Tibial artery (tissue), 4 donors: Measurements from ENCODE around the gene ARHGAP33.

ENCODE experiments used
- DNase-seq, 2 donors: peaks; one replicate each; pipeline ENCODE4 v3.0.0-alpha.2; 2019
- H3K27ac ChIP-seq, 2 donors: fragments of 200-600 bp; sonication (generic) in 1 of 2; 1 replicate in 1 of 2; 2 replicates in 1 of 2; pipeline ENCODE4 v1.5.1; 2018 to 2019; ENCODE audit warnings: mild to moderate bottlenecking in 1 of 2
- H3K27me3 ChIP-seq, 2 donors: fragments of 200-600 bp; sonication (generic) in 1 of 2; one replicate each; pipeline versions ENCODE4 v1.5.1 to v1.6.0; 2016 to 2019
- H3K36me3 ChIP-seq, 3 donors: fragments of 200-600 bp; sonication (generic) in 2 of 3; one replicate each; pipeline ENCODE4 v1.5.1; 2016 to 2019; ENCODE audit warnings: mild to moderate bottlenecking in 2 of 3
- H3K4me1 ChIP-seq, 4 donors: fragments of 200-600 bp; sonication (generic) in 2 of 4; 1 replicate in 3 of 4; 2 replicates in 1 of 4; pipeline ENCODE4 v1.5.1; 2016 to 2019
- H3K4me3 ChIP-seq, 2 donors: fragments of 200-600 bp; sonication (generic) in 1 of 2; 1 replicate in 1 of 2; 2 replicates in 1 of 2; pipeline ENCODE4 v1.5.1; 2018 to 2019; ENCODE audit warnings: mild to moderate bottlenecking in 2 of 2
- H3K9me3 ChIP-seq, 3 donors: fragments of 200-600 bp; sonication (generic) in 1 of 3; one replicate each; pipeline ENCODE4 v1.5.1; 2016 to 2019
- CTCF ChIP-seq, 2 experiments: fragments of 200-600 bp in 1 of 2; fragments of 450-650 bp in 1 of 2; IDR thresholded peaks; one replicate each; pipeline ENCODE4 v1.5.1; 2017 to 2019; ENCODE audit warnings: antibody characterized with exemption in 2 of 2, mild to moderate bottlenecking in 1 of 2, moderate library complexity in 1 of 2
- intact Hi-C: fragments of 100-400 bp; cut with DNase I; formaldehyde crosslinking; loops from one replicate; pipeline ENCODE4 v1.15.0; 2023; ENCODE audit warnings: low total_unique reads

Gene ARHGAP33

GRCh38 chr19:35775298-35776101 lies at the start of gene ARHGAP33:
Gene ARHGAP33, plus strand, starts transcription at chr19:35775564. Its CDS starts 95 bp downstream, at chr19:35775659.
- peak; percentile 99 for DNase-seq
- no peak for TF ChIP-seq CTCF (IDR thresholded peaks at IDR 0.05)
- H3K4me3 ChIP-seq: peak within 1 kb of the TSS; percentile 92 to 93
- peak within 1 kb of the TSS; percentile 71 to 72 for H3K27ac ChIP-seq
- H3K9me3 ChIP-seq: no peaks in the 10 kb centered on the region
- H3K27me3 ChIP-seq: no peaks in the 10 kb centered on the region
- H3K4me1 ChIP-seq: peaks cover 0 to 19% (median 15%) of the 10 kb centered on the region in 4 donors
- H3K36me3 ChIP-seq: peaks cover 7 to 31% (median 14%) of the 10 kb centered on the region in 3 donors
- intact Hi-C loops: no loop called here

- intact Hi-C loops: no loop called here
- Histone ChIP-seq H3K4me3 (no peak overlapping the region), H3K4me1 (no peaks in the 10 kb centered on the region), H3K36me3 (peaks cover 100% of the 10 kb centered on the region in 3 donors), H3K9me3 (no peaks in the 10 kb centered on the region), H3K27ac (no peak overlapping the region), H3K27me3 (no peaks in the 10 kb centered on the region)
- no peak for TF ChIP-seq CTCF (IDR thresholded peaks at IDR 0.05)
- no peak for DNase-seq
Measured at GRCh38 chr19:35727053-35727955, 48.1 kb upstream of the ARHGAP33 start.

GRCh38 chr19:35727956-35728706 lies 47.2 kb upstream of the ARHGAP33 start:
- no peaks in the 10 kb centered on the region for H3K9me3 ChIP-seq
- H3K27me3 ChIP-seq: no peaks in the 10 kb centered on the region
- no peaks in the 10 kb centered on the region for H3K4me1 ChIP-seq
- no peak overlapping the region for H3K4me3 ChIP-seq
- DNase-seq: no peak
- H3K36me3 ChIP-seq: peaks cover 97 to 100% (median 100%) of the 10 kb centered on the region in 3 donors
- TF ChIP-seq CTCF (IDR thresholded peaks at IDR 0.05): no peak
- intact Hi-C loops: no loop called here
- H3K27ac ChIP-seq: no peak overlapping the region

GRCh38 chr19:35729021-35729420 lies 46.3 kb upstream of the ARHGAP33 start:
- Histone ChIP-seq H3K9me3 (no peaks in the 10 kb centered on the region), H3K4me1 (no peaks in the 10 kb centered on the region), H3K36me3 (peaks cover 88 to 100% (median 100%) of the 10 kb centered on the region in 3 donors), H3K27ac (no peak overlapping the region), H3K4me3 (no peak overlapping the region), H3K27me3 (no peaks in the 10 kb centered on the region)
- DNase-seq: no peak
- intact Hi-C loops: no loop called here
- TF ChIP-seq CTCF (IDR thresholded peaks at IDR 0.05): no peak

GRCh38 chr19:35729763-35730162 lies 45.6 kb upstream of the ARHGAP33 start:
- intact Hi-C loops: no loop called here
- Histone ChIP-seq H3K27ac (no peak overlapping the region), H3K4me1 (no peaks in the 10 kb centered on the region), H3K9me3 (no peaks in the 10 kb centered on the region), H3K27me3 (no peaks in the 10 kb centered on the region), H3K4me3 (no peak overlapping the region), H3K36me3 (peaks cover 81 to 100% (median 98%) of the 10 kb centered on the region in 3 donors)
- no peak for TF ChIP-seq CTCF (IDR thresholded peaks at IDR 0.05)
- DNase-seq: no peak
